ENCODE results near the gene FCER1G.
"Not testable (repeated sequence)": the region's sequence is repeated elsewhere in the genome, so short reads cannot be mapped to it uniquely, and the experiment has no call there.

GRCh38 chr1:161257109-161257508 is 42.0 kb downstream of the FCER1G start:
- not testable (repeated sequence) for TF ChIP-seq CTCF (tag by site-specific recombination; IDR thresholded peaks at IDR 0.05); ZNF768 (tag by site-specific recombination; IDR thresholded peaks at IDR 0.05); ELK4 (IDR thresholded peaks at IDR 0.05; ENCODE audit: borderline replicate concordance, low read depth, low read length)
